LNCaP clone FGC (cell line): Measurements from ENCODE around the gene SOX8.

Experiments
- DNase-seq: peaks from one replicate; pipeline ENCODE4 v3.0.0-alpha.2; 2011; ENCODE audit warnings: low read depth
- H3K4me3 ChIP-seq: 2 replicates; pipeline ENCODE4 v1.5.1; 2011; ENCODE audit warnings: mild to moderate bottlenecking, low read depth, low read length, control low read depth
- TF ChIP-seq, protein P1 (sequence below): IDR thresholded peaks from 2 replicates; pipeline ENCODE4 v1.5.1; 2012; ENCODE audit warnings: mild to moderate bottlenecking; ENCODE audit not compliant: control insufficient read depth, insufficient read depth; ENCODE audit errors: extremely low read depth

SOX8 gene

DNA sequence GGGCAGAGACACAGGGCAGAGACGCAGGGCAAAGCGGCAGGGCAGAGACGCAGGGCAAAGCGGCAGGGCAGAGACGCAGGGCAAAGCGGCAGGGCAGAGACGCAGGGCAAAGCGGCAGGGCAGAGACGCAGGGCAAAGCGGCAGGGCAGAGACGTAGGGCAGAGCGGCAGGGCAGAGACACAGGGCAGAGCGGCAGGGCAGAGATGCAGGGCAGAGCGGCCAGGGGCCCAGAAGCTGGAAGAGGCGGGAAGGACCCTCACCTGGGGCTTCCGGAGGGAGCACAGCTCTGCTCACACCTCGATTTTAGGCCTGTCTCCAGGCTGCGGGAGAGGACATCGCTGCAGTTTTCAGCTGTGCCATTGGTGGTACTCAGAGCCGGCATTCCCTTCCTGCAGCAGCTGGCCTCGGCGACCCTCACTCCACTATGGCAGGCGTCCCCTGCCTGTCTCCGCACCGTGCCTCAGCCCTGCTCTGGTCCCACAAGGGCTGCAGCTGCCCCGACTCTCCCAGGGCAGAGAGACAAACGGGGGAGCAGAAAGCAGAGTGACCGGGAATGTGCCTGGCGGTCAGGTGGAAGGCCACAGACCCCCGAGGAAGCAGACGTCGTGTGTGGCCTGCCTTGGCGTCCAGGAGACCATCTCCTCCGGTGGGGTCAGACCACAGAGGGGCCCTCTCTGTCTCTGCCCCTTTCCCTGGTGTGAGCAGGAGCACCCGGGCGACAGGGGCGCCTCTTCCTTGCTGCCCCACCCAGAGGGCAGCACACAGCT lies 29.9 kb downstream of the SOX8 start:
- TF ChIP-seq, protein P1, sequence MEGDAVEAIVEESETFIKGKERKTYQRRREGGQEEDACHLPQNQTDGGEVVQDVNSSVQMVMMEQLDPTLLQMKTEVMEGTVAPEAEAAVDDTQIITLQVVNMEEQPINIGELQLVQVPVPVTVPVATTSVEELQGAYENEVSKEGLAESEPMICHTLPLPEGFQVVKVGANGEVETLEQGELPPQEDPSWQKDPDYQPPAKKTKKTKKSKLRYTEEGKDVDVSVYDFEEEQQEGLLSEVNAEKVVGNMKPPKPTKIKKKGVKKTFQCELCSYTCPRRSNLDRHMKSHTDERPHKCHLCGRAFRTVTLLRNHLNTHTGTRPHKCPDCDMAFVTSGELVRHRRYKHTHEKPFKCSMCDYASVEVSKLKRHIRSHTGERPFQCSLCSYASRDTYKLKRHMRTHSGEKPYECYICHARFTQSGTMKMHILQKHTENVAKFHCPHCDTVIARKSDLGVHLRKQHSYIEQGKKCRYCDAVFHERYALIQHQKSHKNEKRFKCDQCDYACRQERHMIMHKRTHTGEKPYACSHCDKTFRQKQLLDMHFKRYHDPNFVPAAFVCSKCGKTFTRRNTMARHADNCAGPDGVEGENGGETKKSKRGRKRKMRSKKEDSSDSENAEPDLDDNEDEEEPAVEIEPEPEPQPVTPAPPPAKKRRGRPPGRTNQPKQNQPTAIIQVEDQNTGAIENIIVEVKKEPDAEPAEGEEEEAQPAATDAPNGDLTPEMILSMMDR, result no peak
- no peak overlapping the region for H3K4me3 ChIP-seq
- DNase-seq, result no peak

DNA sequence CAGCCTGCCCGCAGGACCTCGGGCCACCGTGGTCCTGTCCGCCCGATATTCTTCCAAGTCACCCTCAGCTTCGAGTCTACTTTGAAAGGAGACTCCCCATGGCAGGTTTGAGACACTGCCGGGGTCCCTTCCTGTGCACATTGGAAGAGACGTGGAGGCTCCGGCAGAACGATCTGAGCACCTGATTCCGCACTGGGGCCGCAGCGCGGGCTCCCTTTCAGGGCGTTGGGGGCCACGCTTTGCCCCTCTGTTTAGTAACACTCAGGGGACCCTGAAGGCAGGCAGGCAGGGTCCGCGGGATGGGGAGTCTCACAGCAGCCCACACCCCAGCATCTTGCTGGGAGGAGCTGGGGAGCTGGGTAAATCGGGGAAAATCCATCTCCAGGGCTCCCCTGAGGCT lies 30.6 kb downstream of the SOX8 start:
- no peak overlapping the region for H3K4me3 ChIP-seq
- DNase-seq, result no peak
- TF ChIP-seq, protein P1, result no peak

DNA sequence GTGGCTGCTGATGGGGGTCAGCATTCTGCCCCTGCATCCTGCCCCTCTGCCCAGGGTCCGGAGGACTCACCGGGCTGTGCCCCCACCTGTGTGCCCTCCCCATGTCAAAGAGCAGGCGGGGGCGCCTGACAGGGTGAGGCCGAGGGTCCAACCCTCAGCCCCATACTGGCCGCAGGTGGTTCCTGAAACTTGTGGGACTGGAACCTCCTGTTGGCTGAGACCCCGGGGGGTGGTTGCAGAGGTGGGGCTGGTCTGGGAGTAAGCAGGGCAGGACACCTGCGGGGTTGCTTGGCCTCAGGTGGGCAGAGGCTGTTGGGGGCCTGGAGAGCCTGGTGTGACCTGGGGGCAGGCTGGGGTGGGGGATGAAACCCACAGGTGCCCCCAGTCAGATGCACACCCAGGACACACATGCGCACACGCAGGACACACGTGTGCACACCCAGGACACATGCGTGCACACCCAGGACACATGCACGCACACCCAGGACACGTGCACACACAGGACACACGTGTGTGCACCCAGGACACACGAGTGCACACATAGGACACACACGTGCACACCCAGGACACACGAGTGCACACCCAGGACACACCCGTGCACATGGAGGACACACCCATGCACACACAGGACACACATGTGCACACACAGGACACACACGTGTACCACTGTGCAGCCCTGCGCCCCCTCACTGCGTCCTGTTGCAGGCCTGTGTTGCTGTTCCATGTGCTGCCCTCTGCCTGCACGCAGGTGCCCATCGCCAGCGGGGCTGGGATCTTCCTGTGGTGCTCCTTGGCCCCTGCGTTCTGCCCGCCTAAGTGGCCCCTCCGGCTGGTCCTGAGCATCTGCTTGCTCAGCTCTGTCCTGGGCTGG lies 31.4 kb downstream of the SOX8 start:
- no peak overlapping the region for H3K4me3 ChIP-seq
- TF ChIP-seq, protein P1, result peak; percentile 30
- no peak for DNase-seq

DNA sequence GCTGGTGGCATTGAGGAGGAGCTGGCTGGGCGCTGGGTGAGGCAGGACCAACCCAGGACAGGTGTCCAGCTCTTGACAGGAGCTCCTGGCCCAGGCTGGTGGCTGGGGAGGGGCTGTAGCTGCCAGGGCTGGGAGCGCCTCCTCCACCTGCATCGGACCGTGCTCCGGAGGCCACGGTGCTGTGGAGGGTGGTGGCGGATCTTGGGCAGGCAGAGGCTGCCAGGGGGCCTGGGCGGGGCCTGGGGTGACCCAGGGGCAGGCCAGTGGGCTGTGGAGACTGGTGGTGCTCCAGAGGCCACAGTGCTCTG lies 32.0 kb downstream of the SOX8 start:
- no peak for DNase-seq
- TF ChIP-seq, protein P1, result no peak

DNA sequence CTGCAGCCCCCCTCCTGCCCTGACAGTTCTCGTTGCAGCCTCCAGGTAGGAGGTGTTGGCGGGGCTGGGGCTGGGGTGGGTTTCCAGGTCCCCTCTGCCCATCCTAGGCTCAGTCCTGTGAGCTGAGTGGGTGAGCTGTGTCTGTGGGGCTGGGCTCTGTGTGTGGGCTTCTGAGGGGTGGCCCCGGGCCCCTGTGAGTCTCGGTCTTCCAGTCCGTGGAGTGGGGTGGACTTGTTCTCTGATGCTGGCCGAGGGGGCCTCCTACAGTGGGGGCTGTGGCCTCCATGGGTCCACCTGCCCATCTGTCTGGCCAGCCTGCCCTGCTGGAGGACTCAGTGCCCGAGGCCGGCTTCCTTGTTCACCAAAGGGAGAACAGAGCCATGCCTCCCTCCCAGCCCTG lies 32.7 kb downstream of the SOX8 start:
- H3K4me3 ChIP-seq, result no peak overlapping the region
- TF ChIP-seq, protein P1, result no peak
- DNase-seq, result no peak

More for the DNA sequence above, 32.0 kb downstream of the SOX8 start:
- H3K4me3 ChIP-seq, result no peak overlapping the region

DNA sequence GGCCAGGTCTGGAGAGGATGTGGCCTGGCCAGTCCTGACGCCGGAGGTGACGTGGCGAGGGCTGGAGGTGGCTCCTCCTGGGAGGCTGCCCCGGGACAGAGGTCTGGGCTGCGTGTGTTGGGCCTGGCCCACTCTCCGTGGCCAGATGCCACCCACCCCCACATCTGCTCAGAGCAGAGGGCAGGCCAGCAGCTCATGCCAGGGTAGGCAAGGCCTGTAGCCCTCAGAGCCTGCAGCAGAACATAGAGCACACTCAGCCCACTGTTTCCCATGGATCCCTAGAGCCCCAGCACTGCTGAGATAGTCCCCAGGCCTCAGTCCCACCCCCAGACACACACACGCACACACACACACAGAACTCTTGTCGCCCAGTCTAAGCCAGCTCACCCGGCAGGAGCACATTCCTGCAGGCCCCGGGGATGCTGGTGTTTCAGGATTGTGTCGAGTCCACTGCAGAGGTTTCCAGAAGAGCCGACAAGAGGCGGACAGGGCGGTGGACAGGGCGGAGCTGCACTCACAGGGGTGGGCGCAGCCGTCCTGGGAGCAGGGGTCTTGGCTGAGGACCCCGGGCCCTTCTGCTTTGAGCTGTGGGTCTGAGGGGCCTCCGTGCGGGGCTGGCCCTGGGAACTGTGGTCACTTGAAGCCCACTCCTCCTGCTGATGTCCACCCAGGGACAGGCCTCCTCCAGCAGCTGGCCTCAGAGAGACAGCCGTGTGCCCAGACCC lies 33.4 kb downstream of the SOX8 start:
- no peak overlapping the region for H3K4me3 ChIP-seq
- TF ChIP-seq, protein P1, result no peak
- no peak for DNase-seq
